Measurements from ENCODE around the gene LYRM2.

Gene LYRM2

GRCh38 chr6:89613790-89614189 lies 24.8 kb downstream of the LYRM2 start:
- H3K9me3 ChIP-seq (ENCODE audit: control insufficient read depth, low read length) = no peaks in the 10 kb centered on the region
- DNase-seq (ENCODE audit: low read depth) = no peak
- H3K4me3 ChIP-seq (ENCODE audit: low read length) = no peak overlapping the region
- H3K36me3 ChIP-seq (ENCODE audit: control insufficient read depth, insufficient read depth, low read length, severe bottlenecking) = no peaks in the 10 kb centered on the region
- H3K27me3 ChIP-seq (replicated peaks; ENCODE audit: control insufficient read depth, insufficient read depth, low read length) = no peaks in the 10 kb centered on the region
- no peak overlapping the region for H3K9ac ChIP-seq (ENCODE audit: low read length)
- no peaks in the 10 kb centered on the region for H3K4me1 ChIP-seq (ENCODE audit: control insufficient read depth, insufficient read depth, low read length)

DNA sequence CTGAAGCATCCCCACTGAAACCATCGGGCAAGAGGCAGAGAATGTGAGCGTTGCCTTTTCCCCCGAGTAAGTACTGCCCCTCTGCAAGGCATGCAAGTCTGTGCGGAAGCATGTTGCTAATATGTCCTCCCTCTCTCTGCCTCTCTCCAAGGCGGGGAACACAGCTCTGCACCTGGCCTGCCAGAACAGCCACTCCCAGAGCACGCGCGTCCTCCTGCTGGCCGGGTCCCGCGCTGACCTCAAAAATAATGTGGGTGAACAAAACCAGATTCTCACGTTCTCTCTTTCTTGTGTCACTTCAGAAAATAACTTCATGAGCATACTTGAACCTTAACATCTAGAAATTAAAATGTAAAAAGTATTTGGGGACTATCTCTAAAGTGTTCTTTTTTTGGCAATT lies 26.4 kb downstream of the LYRM2 start:
- DNase-seq (ENCODE audit: low read depth) = no peak
- no peaks in the 10 kb centered on the region for H3K36me3 ChIP-seq (ENCODE audit: control insufficient read depth, insufficient read depth, low read length, severe bottlenecking)
- no peaks in the 10 kb centered on the region for H3K4me1 ChIP-seq (ENCODE audit: control insufficient read depth, insufficient read depth, low read length)

GRCh38 chr6:89611666-89612065 lies 26.9 kb downstream of the LYRM2 start:
- Histone ChIP-seq H3K4me1 (ENCODE audit: control insufficient read depth, insufficient read depth, low read length) (no peaks in the 10 kb centered on the region), H3K4me3 (ENCODE audit: low read length) (no peak overlapping the region), H3K9ac (ENCODE audit: low read length) (no peak overlapping the region), H3K9me3 (ENCODE audit: control insufficient read depth, low read length) (no peaks in the 10 kb centered on the region), H3K27me3 (replicated peaks; ENCODE audit: control insufficient read depth, insufficient read depth, low read length) (no peaks in the 10 kb centered on the region), H3K36me3 (ENCODE audit: control insufficient read depth, insufficient read depth, low read length, severe bottlenecking) (no peaks in the 10 kb centered on the region)
- DNase-seq (ENCODE audit: low read depth) = no peak

More for the DNA sequence above, 26.4 kb downstream of the LYRM2 start:
- Histone ChIP-seq H3K9ac (ENCODE audit: low read length) (no peak overlapping the region), H3K27me3 (replicated peaks; ENCODE audit: control insufficient read depth, insufficient read depth, low read length) (no peaks in the 10 kb centered on the region), H3K9me3 (ENCODE audit: control insufficient read depth, low read length) (no peaks in the 10 kb centered on the region), H3K4me3 (ENCODE audit: low read length) (no peak overlapping the region)

DNA sequence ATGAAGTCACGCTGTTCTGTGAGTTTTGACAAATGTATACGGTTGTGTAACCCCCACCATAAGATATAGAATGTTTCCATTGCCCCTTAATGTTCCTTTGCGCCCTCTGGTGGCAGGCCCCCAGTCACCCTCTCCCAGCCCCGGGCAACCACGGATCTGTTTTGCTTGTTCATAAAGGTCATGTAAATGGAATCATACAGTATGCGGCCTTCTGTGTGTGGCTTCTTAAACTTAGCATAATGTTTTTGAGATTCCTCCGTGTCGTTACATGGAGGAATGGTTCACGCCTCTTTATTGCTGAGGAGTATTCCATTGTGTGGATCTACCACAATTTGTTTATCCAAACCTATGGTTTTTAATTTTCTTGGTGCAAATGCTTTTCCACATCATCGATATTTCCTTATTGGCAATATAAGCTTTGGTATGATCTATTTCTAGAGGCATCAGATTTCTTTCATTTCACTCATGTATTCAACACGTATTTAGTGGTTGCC lies 28.4 kb downstream of the LYRM2 start:
- no peaks in the 10 kb centered on the region for H3K36me3 ChIP-seq (ENCODE audit: control insufficient read depth, insufficient read depth, low read length, severe bottlenecking)

GRCh38 chr6:89605861-89606260 lies 32.7 kb downstream of the LYRM2 start:
- no peaks in the 10 kb centered on the region for H3K4me1 ChIP-seq (ENCODE audit: control insufficient read depth, insufficient read depth, low read length)
- no peaks in the 10 kb centered on the region for H3K27me3 ChIP-seq (replicated peaks; ENCODE audit: control insufficient read depth, insufficient read depth, low read length)
- no peak for DNase-seq (ENCODE audit: low read depth)
- no peaks in the 10 kb centered on the region for H3K9me3 ChIP-seq (ENCODE audit: control insufficient read depth, low read length)
- H3K9ac ChIP-seq (ENCODE audit: low read length) = no peak overlapping the region
- no peaks in the 10 kb centered on the region for H3K36me3 ChIP-seq (ENCODE audit: control insufficient read depth, insufficient read depth, low read length, severe bottlenecking)
- no peak overlapping the region for H3K4me3 ChIP-seq (ENCODE audit: low read length)

More for the DNA sequence above, 28.4 kb downstream of the LYRM2 start:
- Histone ChIP-seq H3K4me1 (ENCODE audit: control insufficient read depth, insufficient read depth, low read length) (no peaks in the 10 kb centered on the region), H3K9me3 (ENCODE audit: control insufficient read depth, low read length) (no peaks in the 10 kb centered on the region), H3K9ac (ENCODE audit: low read length) (no peak overlapping the region), H3K4me3 (ENCODE audit: low read length) (no peak overlapping the region), H3K27me3 (replicated peaks; ENCODE audit: control insufficient read depth, insufficient read depth, low read length) (no peaks in the 10 kb centered on the region)
- peak; percentile 86 for DNase-seq (ENCODE audit: low read depth)

DNA sequence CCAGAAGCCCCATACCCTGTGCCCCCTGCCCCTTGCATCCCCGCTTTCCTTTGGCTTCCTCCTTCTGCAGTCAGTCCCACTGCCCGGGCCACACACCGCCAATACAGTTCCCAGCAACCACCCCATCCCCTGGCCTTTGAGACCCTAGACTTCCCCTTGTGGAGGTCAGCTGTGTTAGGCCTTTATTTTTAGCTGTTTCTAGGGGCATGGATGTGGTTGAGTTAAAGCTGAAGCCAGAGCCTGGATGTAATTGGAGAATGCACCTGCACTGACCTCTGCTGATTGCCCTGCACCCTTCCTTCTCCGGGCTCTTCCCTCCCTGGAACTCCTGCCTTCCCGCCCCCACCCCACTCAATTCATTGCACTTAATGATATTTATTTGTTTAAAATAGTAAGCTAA lies 33.9 kb downstream of the LYRM2 start:
- no peak overlapping the region for H3K9ac ChIP-seq (ENCODE audit: low read length)
- H3K27me3 ChIP-seq (replicated peaks; ENCODE audit: control insufficient read depth, insufficient read depth, low read length) = no peaks in the 10 kb centered on the region
- H3K4me1 ChIP-seq (ENCODE audit: control insufficient read depth, insufficient read depth, low read length) = no peaks in the 10 kb centered on the region
- no peak for DNase-seq (ENCODE audit: low read depth)
- H3K36me3 ChIP-seq (ENCODE audit: control insufficient read depth, insufficient read depth, low read length, severe bottlenecking) = no peaks in the 10 kb centered on the region
- H3K9me3 ChIP-seq (ENCODE audit: control insufficient read depth, low read length) = no peaks in the 10 kb centered on the region
- H3K4me3 ChIP-seq (ENCODE audit: low read length) = no peak overlapping the region

GRCh38 chr6:89602166-89602565 lies 36.4 kb downstream of the LYRM2 start:
- H3K27me3 ChIP-seq (replicated peaks; ENCODE audit: control insufficient read depth, insufficient read depth, low read length) = no peaks in the 10 kb centered on the region
- H3K4me1 ChIP-seq (ENCODE audit: control insufficient read depth, insufficient read depth, low read length) = peaks cover 7% of the 10 kb centered on the region
- no peak overlapping the region for H3K4me3 ChIP-seq (ENCODE audit: low read length)
- H3K9ac ChIP-seq (ENCODE audit: low read length) = no peak overlapping the region
- no peaks in the 10 kb centered on the region for H3K36me3 ChIP-seq (ENCODE audit: control insufficient read depth, insufficient read depth, low read length, severe bottlenecking)
- DNase-seq (ENCODE audit: low read depth) = no peak
- no peaks in the 10 kb centered on the region for H3K9me3 ChIP-seq (ENCODE audit: control insufficient read depth, low read length)

DNA sequence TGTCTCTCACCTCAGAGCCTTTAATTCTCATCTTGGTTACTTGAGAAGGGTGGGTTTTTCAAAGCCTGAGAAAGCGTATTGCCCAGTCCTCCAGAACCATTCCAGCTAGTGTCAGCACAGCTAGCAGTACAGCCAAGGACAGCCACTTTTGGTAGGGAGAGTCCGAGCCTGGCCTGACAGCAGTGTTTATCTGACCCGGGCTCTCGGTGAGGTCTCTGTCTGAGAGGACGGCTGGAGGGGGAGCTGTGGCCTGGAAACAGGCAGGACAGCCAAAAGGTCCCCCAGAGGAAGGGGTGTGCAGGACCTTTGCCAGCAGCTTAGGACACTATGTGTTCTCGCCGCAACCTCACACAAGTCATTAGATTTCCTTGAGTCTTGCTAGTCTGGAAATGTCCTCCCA lies 38.8 kb downstream of the LYRM2 start:
- Histone ChIP-seq H3K9ac (ENCODE audit: low read length) (no peak overlapping the region), H3K27me3 (replicated peaks; ENCODE audit: control insufficient read depth, insufficient read depth, low read length) (no peaks in the 10 kb centered on the region), H3K4me3 (ENCODE audit: low read length) (no peak overlapping the region), H3K36me3 (ENCODE audit: control insufficient read depth, insufficient read depth, low read length, severe bottlenecking) (no peaks in the 10 kb centered on the region), H3K4me1 (ENCODE audit: control insufficient read depth, insufficient read depth, low read length) (peaks cover 15% of the 10 kb centered on the region), H3K9me3 (ENCODE audit: control insufficient read depth, low read length) (no peaks in the 10 kb centered on the region)
- no peak for DNase-seq (ENCODE audit: low read depth)

- no peaks in the 10 kb centered on the region for H3K9me3 ChIP-seq (ENCODE audit: control insufficient read depth, low read length)
- H3K27me3 ChIP-seq (replicated peaks; ENCODE audit: control insufficient read depth, insufficient read depth, low read length) = no peaks in the 10 kb centered on the region
- no peaks in the 10 kb centered on the region for H3K36me3 ChIP-seq (ENCODE audit: control insufficient read depth, insufficient read depth, low read length, severe bottlenecking)
- H3K4me1 ChIP-seq (ENCODE audit: control insufficient read depth, insufficient read depth, low read length) = peaks cover 15% of the 10 kb centered on the region
- H3K9ac ChIP-seq (ENCODE audit: low read length) = no peak overlapping the region
- H3K4me3 ChIP-seq (ENCODE audit: low read length) = no peak overlapping the region
- peak; percentile 48 for DNase-seq (ENCODE audit: low read depth)
Observed at GRCh38 chr6:89597988-89598387, 40.6 kb downstream of the LYRM2 start.

GRCh38 chr6:89597372-89597771 lies 41.2 kb downstream of the LYRM2 start:
- no peak for DNase-seq (ENCODE audit: low read depth)
- Histone ChIP-seq H3K4me1 (ENCODE audit: control insufficient read depth, insufficient read depth, low read length) (peaks cover 15% of the 10 kb centered on the region), H3K27me3 (replicated peaks; ENCODE audit: control insufficient read depth, insufficient read depth, low read length) (no peaks in the 10 kb centered on the region), H3K36me3 (ENCODE audit: control insufficient read depth, insufficient read depth, low read length, severe bottlenecking) (no peaks in the 10 kb centered on the region), H3K9me3 (ENCODE audit: control insufficient read depth, low read length) (no peaks in the 10 kb centered on the region), H3K4me3 (ENCODE audit: low read length) (no peak overlapping the region), H3K9ac (ENCODE audit: low read length) (no peak overlapping the region)

DNA sequence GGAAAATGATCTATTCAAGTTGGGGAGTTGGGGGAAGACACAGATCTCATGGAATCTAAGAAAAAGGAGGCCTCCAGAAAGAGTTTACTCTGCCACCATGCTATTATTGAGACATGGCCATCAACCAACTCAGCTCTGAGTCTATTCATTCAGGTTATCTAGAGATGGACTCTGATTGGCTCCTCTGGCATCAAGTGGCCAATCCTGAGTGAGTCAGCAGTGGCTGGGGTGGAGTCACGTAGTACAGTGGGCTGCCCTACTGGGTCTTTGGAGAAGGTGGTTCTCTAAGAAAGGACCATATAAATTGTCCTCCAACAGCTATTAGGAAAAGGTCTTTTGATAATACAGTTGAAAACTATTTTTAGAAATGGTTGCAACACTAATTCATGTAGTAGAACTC lies 42.1 kb downstream of the LYRM2 start:
- Histone ChIP-seq H3K4me1 (ENCODE audit: control insufficient read depth, insufficient read depth, low read length) (peaks cover 15% of the 10 kb centered on the region), H3K27me3 (replicated peaks; ENCODE audit: control insufficient read depth, insufficient read depth, low read length) (no peaks in the 10 kb centered on the region), H3K9ac (ENCODE audit: low read length) (no peak overlapping the region), H3K4me3 (ENCODE audit: low read length) (no peak overlapping the region), H3K9me3 (ENCODE audit: control insufficient read depth, low read length) (no peaks in the 10 kb centered on the region), H3K36me3 (ENCODE audit: control insufficient read depth, insufficient read depth, low read length, severe bottlenecking) (no peaks in the 10 kb centered on the region)
- DNase-seq (ENCODE audit: low read depth) = no peak

DNA sequence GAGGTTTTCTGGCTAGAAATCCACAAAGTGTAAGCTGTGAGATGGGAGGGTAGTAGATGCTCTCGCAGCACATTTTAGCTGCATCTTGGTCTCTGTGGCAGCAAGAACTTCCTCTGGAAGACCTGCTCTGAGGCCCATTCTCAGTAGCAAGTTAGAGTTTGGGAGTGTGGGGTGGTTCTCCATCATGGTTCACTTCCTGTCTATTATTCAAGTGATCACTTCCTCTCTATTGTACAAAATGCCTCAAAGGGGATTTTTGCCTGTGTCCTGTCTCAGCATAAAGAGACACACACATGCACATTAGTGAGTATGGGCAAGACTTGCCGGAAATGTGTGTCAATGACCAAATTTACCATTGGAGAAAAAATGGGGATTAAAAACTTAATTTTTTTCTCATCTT lies 42.5 kb downstream of the LYRM2 start:
- DNase-seq (ENCODE audit: low read depth) = no peak
- no peaks in the 10 kb centered on the region for H3K27me3 ChIP-seq (replicated peaks; ENCODE audit: control insufficient read depth, insufficient read depth, low read length)
- no peaks in the 10 kb centered on the region for H3K36me3 ChIP-seq (ENCODE audit: control insufficient read depth, insufficient read depth, low read length, severe bottlenecking)
- H3K4me3 ChIP-seq (ENCODE audit: low read length) = no peak overlapping the region
- no peak overlapping the region for H3K9ac ChIP-seq (ENCODE audit: low read length)
- H3K9me3 ChIP-seq (ENCODE audit: control insufficient read depth, low read length) = no peaks in the 10 kb centered on the region
- peaks cover 15% of the 10 kb centered on the region for H3K4me1 ChIP-seq (ENCODE audit: control insufficient read depth, insufficient read depth, low read length)

All from adipocyte (in vitro differentiated cells).